GM21367 (cell line): ENCODE data around the gene LYL1.

ENCODE experiments used
- ATAC-seq: cut with Tn5 transposase; IDR thresholded peaks from one replicate; pipeline ENCODE4 v1.9.1; 2021; ENCODE audit not compliant: unreplicated experiment

LYL1 gene

DNA sequence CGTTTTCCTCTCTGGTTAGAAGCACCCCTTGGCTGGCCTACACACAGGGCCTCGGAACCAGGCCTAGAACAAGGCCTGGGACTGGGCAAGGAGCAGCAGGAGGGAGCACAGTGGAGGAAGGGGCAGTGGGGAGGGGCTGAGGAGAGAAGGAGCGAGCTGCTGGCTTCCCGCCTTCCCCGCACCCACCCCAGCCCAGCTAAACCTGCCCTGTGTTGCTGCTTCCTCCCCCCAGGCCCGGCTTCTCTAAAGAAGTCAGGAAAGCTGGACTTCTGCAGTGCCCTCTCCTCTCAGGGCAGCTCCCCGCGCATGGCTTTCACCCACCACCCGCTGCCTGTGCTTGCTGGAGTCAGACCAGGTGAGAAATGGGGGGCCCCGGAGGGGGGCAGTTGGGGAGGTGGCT is 24.3 kb downstream of the LYL1 start:
- no peak for ATAC-seq

DNA sequence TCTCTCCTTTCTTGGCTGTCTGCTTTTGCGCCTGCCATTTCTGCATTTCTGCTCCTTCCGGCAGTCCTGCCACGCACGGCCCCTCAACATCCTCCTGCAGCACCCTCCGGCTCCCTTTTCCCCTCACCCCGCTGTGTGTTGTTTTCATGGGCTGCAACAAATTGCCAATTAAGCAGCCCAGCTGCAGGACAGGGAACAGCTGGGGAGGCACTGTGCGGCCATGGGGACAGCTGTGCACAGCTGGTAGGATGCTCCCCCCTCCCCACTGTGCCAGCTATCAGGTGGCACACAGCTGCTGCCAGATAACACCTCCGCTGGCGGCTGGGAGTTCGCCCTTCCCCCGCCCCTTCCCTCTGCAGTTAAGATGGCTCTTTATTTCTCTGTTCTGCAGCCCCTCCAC is 25.4 kb downstream of the LYL1 start:
- no peak for ATAC-seq

DNA sequence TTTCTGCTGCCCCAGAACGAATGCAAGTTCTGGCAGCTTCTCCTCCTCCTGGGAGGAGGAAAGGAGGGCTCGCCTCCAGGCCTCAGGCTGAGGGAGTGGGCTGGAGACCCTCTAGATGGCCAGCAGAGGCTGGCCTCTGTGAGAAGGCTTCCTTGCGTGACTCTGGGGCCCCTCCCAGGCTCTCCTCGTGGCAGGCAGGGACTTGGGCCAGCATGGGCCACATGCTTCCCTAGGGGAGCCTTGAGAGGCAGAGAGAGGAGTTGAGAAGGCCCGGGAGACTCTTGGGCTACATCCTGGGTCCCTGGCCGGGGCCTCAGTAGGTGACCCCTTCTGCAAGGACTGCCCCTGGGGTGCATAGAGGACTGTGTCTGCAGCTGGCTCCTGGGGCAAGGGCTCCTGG is 25.9 kb downstream of the LYL1 start:
- no peak for ATAC-seq

GRCh38 chr19:13076320-13076719 is 26.3 kb downstream of the LYL1 start:
- ATAC-seq = no peak

DNA sequence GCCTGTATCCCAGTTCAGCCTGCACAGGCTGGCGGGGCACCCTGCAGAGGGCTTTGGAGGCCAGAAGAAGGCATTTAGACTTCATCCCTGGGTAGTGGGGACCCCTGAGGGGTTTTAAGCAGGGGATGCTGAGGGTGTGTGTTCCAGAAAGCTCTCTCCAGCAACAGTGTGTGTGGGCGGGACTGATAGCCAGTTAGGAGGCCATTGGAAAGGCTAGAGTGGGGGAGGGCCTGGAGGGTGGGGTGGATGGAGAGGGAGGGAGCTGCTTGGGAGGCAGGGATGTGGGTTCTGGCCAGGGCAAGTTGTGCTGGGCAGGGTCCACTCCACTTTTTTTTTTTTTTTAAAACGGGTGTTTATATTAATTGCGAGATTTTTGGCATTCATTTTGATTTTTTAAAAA is 28.3 kb downstream of the LYL1 start:
- ATAC-seq = no peak

DNA sequence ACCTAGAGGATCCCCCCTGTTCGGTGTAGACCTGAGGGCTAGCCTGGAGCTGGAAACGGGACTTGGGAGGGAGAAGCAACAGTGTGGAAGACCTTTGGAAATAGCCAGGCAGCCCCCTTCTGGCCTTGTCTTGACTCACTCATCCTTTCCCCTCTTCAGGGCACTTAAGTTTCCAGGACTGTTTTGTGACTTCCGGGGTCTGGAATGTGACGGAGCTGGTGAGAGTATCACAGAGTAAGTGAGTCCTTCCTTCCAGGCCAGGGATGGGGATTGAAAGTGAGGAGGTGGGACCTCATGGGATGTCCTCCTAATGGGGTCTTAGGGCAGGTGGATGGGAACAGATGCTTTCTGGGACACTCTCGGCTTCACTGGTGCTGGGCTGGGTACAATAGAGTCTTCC is 29.4 kb downstream of the LYL1 start:
- no peak for ATAC-seq

- ATAC-seq = no peak
Observed at GRCh38 chr19:13072188-13072908, 30.3 kb downstream of the LYL1 start.

DNA sequence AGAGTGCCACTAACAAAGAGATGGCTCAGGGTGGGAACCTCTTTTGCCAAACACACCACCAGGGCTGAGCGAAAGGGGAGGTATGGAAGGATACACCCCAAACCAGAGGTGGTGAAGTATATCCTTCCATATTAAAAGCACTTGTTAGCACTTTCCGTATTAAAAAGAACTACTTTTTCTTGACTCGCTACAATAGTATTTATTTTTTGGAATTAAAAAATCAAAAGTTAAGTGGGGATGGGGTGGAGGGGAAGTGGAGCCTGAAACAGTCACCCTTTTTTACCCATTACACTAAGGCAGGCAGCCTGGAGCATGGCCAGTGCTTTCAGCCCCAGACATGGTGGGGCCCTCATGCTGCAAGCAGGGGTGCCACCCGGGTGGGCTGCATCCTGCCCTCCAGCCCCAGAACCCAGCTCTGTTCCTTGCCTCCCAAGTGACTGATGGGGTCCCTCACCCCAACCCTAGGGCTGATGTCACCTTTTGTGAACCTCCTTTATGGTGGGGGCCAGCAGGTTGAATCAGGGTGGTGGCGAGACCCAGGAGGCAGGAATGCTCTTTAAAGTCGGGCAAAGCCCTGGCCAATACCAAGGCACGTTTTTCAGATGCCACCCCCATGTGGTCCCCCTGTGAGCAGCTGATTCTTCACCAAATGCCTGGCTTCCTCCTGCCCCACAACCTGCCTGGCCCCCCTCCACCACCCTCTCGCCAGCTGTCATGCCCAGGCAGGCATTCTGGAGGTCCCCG is 31.0 kb downstream of the LYL1 start:
- no peak for ATAC-seq

DNA sequence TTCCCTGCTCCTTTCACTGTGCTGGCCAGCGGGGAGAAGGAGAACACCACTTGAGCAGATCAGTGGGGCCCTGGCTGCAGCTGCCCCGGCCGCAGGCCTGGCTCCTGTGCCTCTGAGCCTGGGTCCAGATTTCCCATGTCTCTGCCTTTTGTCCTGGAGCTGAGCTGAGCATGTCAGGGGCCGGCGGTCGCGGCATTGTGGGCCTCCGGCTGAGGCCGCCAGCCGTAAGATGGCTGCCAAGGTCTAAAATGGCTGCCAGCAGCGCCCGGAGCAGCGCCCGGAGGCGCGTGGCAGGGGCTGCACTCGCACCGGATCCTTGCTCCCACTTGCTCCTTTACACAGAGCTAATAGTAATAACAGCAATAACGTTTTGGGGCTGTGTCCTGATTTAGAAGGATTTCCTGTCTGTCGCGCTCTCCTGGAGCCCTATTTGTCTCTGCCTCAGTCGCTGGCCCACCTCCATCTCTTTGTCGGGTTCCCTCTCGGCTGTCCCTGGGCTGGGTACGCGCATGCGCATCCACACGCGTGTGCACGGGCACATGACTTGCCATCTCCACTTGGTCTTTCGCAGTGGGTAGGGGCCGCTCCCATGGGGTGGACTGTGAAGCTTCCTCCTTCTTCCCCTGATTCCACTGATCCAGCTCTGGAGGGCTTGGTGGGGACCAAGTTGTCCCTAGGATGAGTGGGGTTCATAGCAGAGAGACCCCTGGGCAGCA is 32.1 kb downstream of the LYL1 start:
- no peak for ATAC-seq

- ATAC-seq = no peak
Observed at GRCh38 chr19:13069415-13070359, 33.0 kb downstream of the LYL1 start.

DNA sequence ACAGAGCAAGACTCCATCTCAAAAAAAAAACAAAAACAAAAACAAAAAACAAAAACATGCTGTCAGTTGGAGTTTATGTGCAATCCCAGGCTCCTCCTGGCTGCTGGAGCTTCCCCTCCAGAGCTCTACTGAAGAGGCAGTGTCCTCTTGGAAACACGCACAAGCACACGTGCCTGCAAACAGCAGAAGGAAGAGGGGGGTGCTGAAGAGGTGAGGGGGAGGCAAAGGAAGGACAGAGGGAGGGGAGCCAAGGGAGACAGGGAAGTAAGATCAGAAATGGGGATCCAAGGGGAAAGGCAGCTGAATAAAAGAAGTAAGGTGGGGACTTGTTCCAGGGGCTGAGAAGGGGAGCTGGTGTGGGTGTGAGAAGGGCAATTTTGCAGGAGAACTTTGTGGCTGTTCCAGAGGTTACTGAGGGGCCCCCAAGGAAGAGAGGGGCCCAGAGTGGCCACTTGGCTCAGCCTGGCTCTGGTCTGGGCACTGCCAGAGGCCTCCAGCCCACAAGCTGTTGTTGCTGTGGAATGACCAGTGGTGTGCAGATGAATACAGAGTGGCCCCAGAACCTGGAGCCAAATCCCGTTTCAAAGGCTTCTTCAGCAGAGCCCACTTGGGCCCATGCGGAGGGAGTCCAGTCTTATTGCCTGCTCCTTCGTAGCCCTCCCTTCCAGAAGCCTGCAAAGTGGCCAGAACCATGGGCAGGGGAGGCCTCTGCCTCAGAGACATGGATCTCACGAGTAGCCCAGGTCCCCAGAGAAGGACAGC is 34.4 kb downstream of the LYL1 start:
- no peak for ATAC-seq

- no peak for ATAC-seq
Observed at GRCh38 chr19:13066933-13067807, 35.5 kb downstream of the LYL1 start.

DNA sequence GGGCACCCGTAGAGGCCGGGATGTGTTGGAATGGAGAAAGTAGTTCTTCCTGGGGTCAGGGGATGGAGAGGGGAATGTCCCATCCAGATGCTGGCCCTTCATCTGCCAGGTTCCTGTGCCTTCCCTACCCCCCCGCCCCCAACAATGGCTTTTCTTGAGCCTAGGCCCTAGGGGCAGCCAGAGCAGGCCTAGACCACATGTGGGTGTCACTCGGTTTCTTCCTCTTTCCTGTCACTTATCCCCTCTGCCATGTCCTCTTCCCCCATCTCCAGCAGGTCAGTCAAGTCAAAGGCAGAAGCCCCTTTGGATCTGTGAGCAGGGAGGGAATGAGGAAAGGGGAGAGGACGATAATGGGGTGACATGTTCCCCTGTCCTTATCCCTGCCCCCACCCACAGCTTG is 36.4 kb downstream of the LYL1 start:
- no peak for ATAC-seq

DNA sequence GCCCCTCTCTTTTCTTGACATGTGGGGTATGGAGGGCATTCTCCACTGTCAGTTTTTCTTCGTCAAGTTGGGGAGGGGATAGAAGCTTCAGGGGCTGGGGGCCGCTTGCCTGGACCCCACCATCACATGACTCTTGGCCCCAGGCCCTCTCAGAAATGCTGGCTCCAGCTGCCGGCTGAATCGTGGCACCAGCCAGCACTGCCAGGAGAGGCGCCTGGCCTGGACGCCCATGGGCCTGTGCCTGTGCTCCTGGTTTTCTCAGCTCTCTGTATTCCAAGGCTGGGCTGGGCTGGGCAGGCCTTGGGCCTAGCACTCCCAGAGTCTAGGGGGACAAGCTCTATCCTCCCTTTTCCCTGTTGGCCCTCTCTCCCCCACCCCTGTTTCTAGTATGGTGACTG is 38.6 kb downstream of the LYL1 start:
- ATAC-seq = no peak

- no peak for ATAC-seq
Observed at GRCh38 chr19:13063461-13064091, 39.1 kb downstream of the LYL1 start.

DNA sequence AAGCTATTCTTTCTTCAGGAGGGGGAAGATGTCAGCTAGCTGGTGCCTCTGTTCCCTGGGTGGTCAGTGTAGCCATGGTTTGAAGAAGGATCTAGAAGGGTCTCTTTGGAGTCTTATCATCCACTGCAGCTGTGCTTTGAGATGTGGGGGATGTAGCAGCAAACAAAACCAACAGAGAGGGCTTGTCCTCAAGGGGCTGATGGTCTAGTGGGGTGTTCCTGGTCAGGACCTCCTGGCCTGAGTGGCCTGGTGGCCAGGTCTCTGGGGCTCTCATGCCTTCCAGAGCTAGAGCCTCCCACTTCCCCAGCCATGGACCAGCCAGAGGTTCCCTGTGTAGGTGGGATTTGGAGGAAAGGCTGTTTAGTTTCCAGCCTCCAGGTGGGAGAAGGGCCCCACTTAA is 40.3 kb downstream of the LYL1 start:
- no peak for ATAC-seq

DNA sequence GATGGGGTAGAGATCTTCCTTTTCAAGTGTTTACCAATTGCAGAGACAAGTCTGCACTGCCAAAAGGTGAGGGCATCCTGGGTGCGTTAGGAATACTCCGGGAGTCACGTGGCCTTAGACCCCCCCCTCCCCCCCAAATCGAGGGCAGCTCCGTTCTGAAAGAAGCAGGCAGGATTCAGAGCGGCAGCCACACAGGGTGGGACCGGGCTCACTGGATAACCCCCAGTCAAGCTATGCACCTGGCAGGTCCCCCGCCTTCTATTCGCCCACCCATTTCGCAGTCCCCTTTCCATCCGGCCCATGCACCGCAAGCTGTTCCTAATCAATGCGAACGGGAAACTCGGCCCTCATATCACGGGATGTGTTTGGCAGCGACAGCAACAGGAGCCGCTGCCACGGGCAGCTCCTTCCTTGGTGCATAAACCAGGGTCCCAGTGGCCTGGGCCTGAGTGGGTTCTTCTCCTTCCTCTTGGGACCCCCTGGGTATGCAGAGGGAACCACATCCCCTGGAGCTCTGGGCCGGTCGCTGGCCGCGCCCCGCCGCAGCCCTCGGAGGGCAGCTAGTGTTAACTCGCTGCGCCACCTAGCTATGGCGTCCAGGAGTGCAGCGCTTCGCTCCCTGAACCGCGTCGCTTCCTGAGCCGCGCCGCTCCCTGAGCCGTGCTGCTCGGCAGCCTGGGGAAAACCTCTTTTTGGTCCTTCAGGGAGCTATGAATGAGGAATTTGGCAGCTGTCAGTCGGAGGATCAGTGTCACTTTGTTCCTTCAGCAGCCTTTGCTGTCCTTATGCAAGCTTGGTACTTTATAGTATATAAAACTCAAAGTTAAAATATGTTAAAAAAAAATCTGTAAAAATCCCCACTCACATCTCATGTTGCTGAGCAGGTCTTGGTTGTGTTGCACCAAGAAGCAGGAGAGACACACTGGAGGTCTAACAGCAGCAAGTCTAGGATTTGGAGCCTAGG is 41.4 kb downstream of the LYL1 start:
- ATAC-seq = no peak
